Testis (tissue), 3 donors: ENCODE measurements around the gene PRSS33. TPM values are rescaled to one million over a fixed set of nuclear protein-coding genes. Genes with fewer than 3 reads are reported as not detected.

Source experiments
- DNase-seq: peaks from one replicate; pipeline ENCODE4 v3.0.0-alpha.2; 2019
- H3K27ac ChIP-seq, 2 donors: fragments of 200-600 bp; sonication (generic); one replicate each; pipeline ENCODE4 v1.5.1; 2019
- H3K27me3 ChIP-seq: fragments of 200-600 bp; sonication (generic); one replicate; pipeline ENCODE4 v1.5.1; 2019
- H3K36me3 ChIP-seq: fragments of 200-600 bp; sonication (generic); one replicate; pipeline ENCODE4 v1.5.1; 2017; ENCODE audit warnings: low read depth; ENCODE audit errors: missing control alignments
- H3K4me1 ChIP-seq: fragments of 200-600 bp; sonication (generic); one replicate; pipeline ENCODE4 v1.5.1; 2019
- H3K4me3 ChIP-seq, 2 donors: fragments of 200-600 bp; sonication (generic); one replicate each; pipeline ENCODE4 v1.5.1; 2017 to 2019
- H3K9me3 ChIP-seq: fragments of 200-600 bp; sonication (generic); one replicate; pipeline ENCODE4 v1.5.1; 2017
- CTCF ChIP-seq, 3 experiments: fragments of 450-650 bp in 2 of 3; fragments of 200-600 bp in 1 of 3; sonication (generic) in 1 of 3; IDR thresholded peaks; one replicate each; pipeline ENCODE4 v1.5.1; 2016 to 2019; ENCODE audit warnings: antibody characterized with exemption in 3 of 3, mild to moderate bottlenecking in 2 of 3, moderate library complexity in 1 of 3
- POLR2A ChIP-seq: fragments of 450-650 bp; IDR thresholded peaks from one replicate; pipeline ENCODE4 v1.6.1; 2017; ENCODE audit warnings: antibody characterized with exemption, mild to moderate bottlenecking, moderate library complexity
- WGBS, 2 donors: methylation state at CpG; one replicate each; pipeline ENCODE4 v1.1.5; 2018; 5-methylcytosine and 5-hydroxymethylcytosine counted together
- intact Hi-C: fragments of 100-400 bp; cut with DNase I; formaldehyde crosslinking; loops from one replicate; pipeline ENCODE4 v1.15.1; 2023; ENCODE audit warnings: low total_unique reads
- polyA plus RNA-seq: library from polyadenylated mRNA; stranded (reverse); fragments of 350-450 nt; fragmentation: Illumina TruSeq; extraction: RNeasy Lipid Tissue Mini Kit (QIAGEN cat#74804); gene quantifications from one replicate; pipeline ENCODE4 v1.2.3, GENCODE V29; 2014; ENCODE audit warnings: low read depth, low replicate concordance; ENCODE audit not compliant: insufficient read depth
- total RNA-seq, 2 donors: library from RNA; depleted of rRNA; stranded (reverse); fragments of >200 nt; gene quantifications; one replicate each; pipeline ENCODE4 v1.2.3, GENCODE V29; 2016

Gene PRSS33
- total and polyA plus RNA-seq, 3 donors from 2014 or later, result 0.93 to 4.4 TPM; not detected in 1

- TF ChIP-seq POLR2A (no peak), CTCF (IDR thresholded peaks at IDR 0.05) (no peak)
Measured at GRCh38 chr16:2764718-2765117, 22.6 kb downstream of the PRSS33 start.

DNA sequence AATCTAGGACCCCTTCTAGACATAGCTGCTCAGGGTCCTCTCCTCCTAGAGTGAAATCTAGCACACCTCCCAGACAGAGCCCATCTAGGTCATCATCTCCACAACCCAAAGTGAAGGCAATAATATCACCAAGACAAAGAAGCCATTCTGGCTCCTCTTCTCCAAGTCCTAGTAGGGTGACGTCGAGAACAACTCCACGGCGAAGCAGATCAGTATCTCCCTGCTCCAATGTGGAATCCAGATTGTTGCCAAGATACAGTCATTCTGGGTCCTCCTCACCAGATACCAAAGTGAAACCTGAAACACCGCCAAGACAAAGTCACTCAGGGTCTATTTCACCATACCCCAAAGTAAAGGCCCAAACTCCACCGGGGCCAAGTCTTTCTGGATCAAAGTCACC lies 24.2 kb downstream of the PRSS33 start:
- Histone ChIP-seq H3K27ac (no peak overlapping the region), H3K36me3 (peaks cover 3% of the 10 kb centered on the region), H3K27me3 (no peaks in the 10 kb centered on the region), H3K9me3 (no peaks in the 10 kb centered on the region), H3K4me1 (peaks cover 10% of the 10 kb centered on the region), H3K4me3 (no peak overlapping the region)
- intact Hi-C loops, result no loop called here
- TF ChIP-seq CTCF (IDR thresholded peaks at IDR 0.05) (no peak), POLR2A (no peak)
- WGBS, 2 donors, result 97% methylated on average over 6 of the region's 6 CpGs
- no peak for DNase-seq

More at GRCh38 chr16:2764718-2765117, 22.6 kb downstream of the PRSS33 start:
- no peak for DNase-seq
- Histone ChIP-seq H3K27me3 (no peaks in the 10 kb centered on the region), H3K4me3 (no peak overlapping the region), H3K36me3 (peaks cover 3% of the 10 kb centered on the region), H3K4me1 (peaks cover 25% of the 10 kb centered on the region), H3K9me3 (no peaks in the 10 kb centered on the region), H3K27ac (no peak overlapping the region)
- intact Hi-C loops, result no loop called here
- 95 to 96% methylated on average over 9 of the region's 9 CpGs for WGBS, 2 donors

DNA sequence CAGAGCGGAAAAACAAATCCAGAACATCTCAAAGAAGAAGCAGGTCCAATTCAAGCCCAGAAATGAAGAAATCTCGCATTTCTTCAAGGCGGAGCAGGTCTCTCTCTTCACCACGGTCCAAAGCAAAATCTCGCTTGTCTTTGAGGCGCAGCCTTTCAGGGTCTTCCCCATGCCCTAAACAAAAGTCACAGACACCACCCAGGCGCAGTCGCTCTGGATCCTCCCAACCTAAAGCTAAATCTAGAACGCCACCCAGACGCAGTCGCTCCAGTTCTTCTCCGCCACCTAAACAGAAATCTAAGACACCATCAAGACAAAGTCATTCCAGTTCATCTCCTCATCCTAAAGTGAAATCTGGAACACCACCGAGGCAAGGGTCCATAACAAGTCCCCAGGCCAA lies 24.6 kb downstream of the PRSS33 start:
- TF ChIP-seq POLR2A (no peak), CTCF (IDR thresholded peaks at IDR 0.05) (no peak)
- no peaks in the 10 kb centered on the region for H3K9me3 ChIP-seq
- intact Hi-C loops, result no loop called here
- WGBS, 2 donors, result 97 to 98% methylated on average over 13 of the region's 13 CpGs
- DNase-seq, result no peak
- no peak overlapping the region for H3K4me3 ChIP-seq
- peaks cover 3% of the 10 kb centered on the region for H3K36me3 ChIP-seq
- peaks cover 5% of the 10 kb centered on the region for H3K4me1 ChIP-seq
- H3K27ac ChIP-seq, result no peak overlapping the region
- H3K27me3 ChIP-seq, result no peaks in the 10 kb centered on the region

- peaks cover 3% of the 10 kb centered on the region for H3K36me3 ChIP-seq
- H3K4me1 ChIP-seq, result no peaks in the 10 kb centered on the region
- H3K27me3 ChIP-seq, result no peaks in the 10 kb centered on the region
- WGBS, 2 donors, result 97 to 98% methylated on average over 38 to 42 of the region's 42 CpGs
- no peak overlapping the region for H3K4me3 ChIP-seq
- H3K27ac ChIP-seq, result no peak overlapping the region
- TF ChIP-seq CTCF (IDR thresholded peaks at IDR 0.05), result no peak
- TF ChIP-seq POLR2A, result no peak
- no peaks in the 10 kb centered on the region for H3K9me3 ChIP-seq
- DNase-seq, result no peak
- intact Hi-C loops, result no loop called here
Measured at GRCh38 chr16:2761886-2762583, 25.3 kb downstream of the PRSS33 start.

DNA sequence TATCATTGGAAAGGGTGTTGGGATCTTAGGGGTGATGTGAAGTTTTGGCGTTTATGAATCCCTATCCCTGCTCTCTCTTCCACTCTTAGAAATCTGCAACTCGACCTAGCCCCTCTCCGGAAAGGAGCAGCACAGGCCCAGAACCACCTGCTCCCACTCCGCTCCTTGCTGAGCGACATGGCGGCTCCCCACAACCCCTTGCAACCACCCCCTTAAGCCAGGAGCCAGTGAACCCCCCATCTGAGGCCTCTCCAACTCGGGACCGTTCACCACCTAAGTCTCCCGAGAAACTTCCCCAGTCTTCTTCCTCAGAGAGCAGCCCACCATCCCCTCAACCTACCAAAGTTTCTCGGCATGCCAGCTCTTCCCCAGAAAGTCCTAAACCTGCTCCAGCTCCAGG lies 25.9 kb downstream of the PRSS33 start:
- H3K9me3 ChIP-seq, result no peaks in the 10 kb centered on the region
- no peak overlapping the region for H3K27ac ChIP-seq
- no peaks in the 10 kb centered on the region for H3K27me3 ChIP-seq
- 95 to 98% methylated on average over 10 of the region's 10 CpGs for whole genome bisulfite sequencing, 2 donors
- no peak overlapping the region for H3K4me3 ChIP-seq
- peaks cover 3% of the 10 kb centered on the region for H3K36me3 ChIP-seq
- intact Hi-C loops, result no loop called here
- H3K4me1 ChIP-seq, result no peaks in the 10 kb centered on the region
- no peak for TF ChIP-seq CTCF (IDR thresholded peaks at IDR 0.05)
- no peak for DNase-seq
